GM12874 (cell line): Measurements from ENCODE around the gene FAM20C.

Experiments
- CTCF ChIP-seq: IDR thresholded peaks from 2 replicates; pipeline ENCODE4 v1.5.1; 2011; ENCODE audit warnings: low read depth, mild to moderate bottlenecking, control low read depth, low read length, moderate library complexity; ENCODE audit not compliant: insufficient read depth

Gene FAM20C

GRCh38 chr7:265998-266850 is 73.9 kb downstream of the FAM20C start:
- TF ChIP-seq CTCF = no peak

- no peak for TF ChIP-seq CTCF
These were observed 74.8 kb downstream of the FAM20C start for GRCh38 chr7:266851-267840.

- no peak for TF ChIP-seq CTCF
These were observed 76.6 kb downstream of the FAM20C start for GRCh38 chr7:268991-269390.

GRCh38 chr7:269721-270120 is 77.3 kb downstream of the FAM20C start:
- no peak for TF ChIP-seq CTCF

GRCh38 chr7:270351-270983 is 78.1 kb downstream of the FAM20C start:
- no peak for TF ChIP-seq CTCF

- no peak for TF ChIP-seq CTCF
These were observed 79.1 kb downstream of the FAM20C start for GRCh38 chr7:271266-272107.
